Measurements from ENCODE around the gene IL20RA. TPM values are rescaled to one million over a fixed set of nuclear protein-coding genes. Genes with fewer than 3 reads are reported as not detected.
A peak's percentile ranks its signal among the peaks of the same experiment; 100 is the strongest.

IL20RA gene
- polyA plus RNA-seq, 1 donor (not counting 4 experiments of a cell fraction or from before 2014, with no cell fraction given) = 1.5 TPM

- no peak for DNase-seq (ENCODE audit: low read depth, low spot score)
These were observed 53.1 kb downstream of the IL20RA start for GRCh38 chr6:136991646-136992045.

GRCh38 chr6:136990754-136991153 lies 54.0 kb downstream of the IL20RA start:
- peak overlapping the region; percentile 86 for H3K4me2 ChIP-seq (ENCODE audit: control insufficient read depth, extremely low read depth, insufficient read depth, low read depth, low read length)
- DNase-seq (ENCODE audit: low read depth, low spot score) = no peak
- dilution Hi-C loops (cut with MboI; ENCODE audit: extremely low pct_ligation_motif_present, low sequenced_read_pairs) = no loop called here
- FAIRE-seq = peak; percentile 84
- H3K79me2 ChIP-seq (ENCODE audit: control insufficient read depth, insufficient read depth, low read length) = no peaks in the 10 kb centered on the region
- H3K4me3 ChIP-seq (ENCODE audit: control insufficient read depth in 2 of 3, extremely low read depth in 1 of 3, insufficient read depth in 2 of 3, low read depth in 1 of 3, low read length in 3 of 3) = peak overlapping the region in 2 of 3 experiments; percentile 21 to 58
- H3K9me1 ChIP-seq (ENCODE audit: control insufficient read depth, extremely low read depth, insufficient read depth, low read length) = peaks cover 3% of the 10 kb centered on the region
- H4K20me1 ChIP-seq (ENCODE audit: control insufficient read depth, extremely low read depth, insufficient read depth, low read length) = no peaks in the 10 kb centered on the region
- H3K27me3 ChIP-seq (ENCODE audit: control insufficient read depth, extremely low read depth, insufficient read depth, low read length) = no peaks in the 10 kb centered on the region
- TF ChIP-seq EZH2 (IDR thresholded peaks at IDR 0.05; ENCODE audit: low read length) (no peak), CTCF (optimal IDR thresholded peaks at IDR 0.05 in 1 of 3, IDR thresholded peaks at IDR 0.05 in 1 of 3, conservative IDR thresholded peaks at IDR 0.05 in 1 of 3; ENCODE audit: extremely low read depth in 1 of 3, insufficient read depth in 2 of 3, low read length in 3 of 3) (no peak)
- no peaks in the 10 kb centered on the region for H3K36me3 ChIP-seq (ENCODE audit: control insufficient read depth in 2 of 2, extremely low read depth in 1 of 2, insufficient read depth in 2 of 2, low read length in 2 of 2)
- H3K9ac ChIP-seq (ENCODE audit: control insufficient read depth, extremely low read depth, insufficient read depth, low read length) = no peak overlapping the region
- H3K4me1 ChIP-seq (ENCODE audit: control insufficient read depth, extremely low read depth, insufficient read depth, low read length) = peaks cover 47% of the 10 kb centered on the region
- H3K9me3 ChIP-seq (ENCODE audit: control insufficient read depth, low read depth, low read length) = no peaks in the 10 kb centered on the region
- H3K27ac ChIP-seq (ENCODE audit: control insufficient read depth, insufficient read depth, low read length) = peak overlapping the region; percentile 29
- no peak overlapping the region for H2AFZ ChIP-seq (ENCODE audit: control insufficient read depth, low read length)

More at GRCh38 chr6:136991646-136992045, 53.1 kb downstream of the IL20RA start:
- no peaks in the 10 kb centered on the region for H4K20me1 ChIP-seq (ENCODE audit: control insufficient read depth, extremely low read depth, insufficient read depth, low read length)
- TF ChIP-seq EZH2 (IDR thresholded peaks at IDR 0.05; ENCODE audit: low read length) (no peak), CTCF (optimal IDR thresholded peaks at IDR 0.05 in 1 of 3, IDR thresholded peaks at IDR 0.05 in 1 of 3, conservative IDR thresholded peaks at IDR 0.05 in 1 of 3; ENCODE audit: extremely low read depth in 1 of 3, insufficient read depth in 2 of 3, low read length in 3 of 3) (no peak)
- H3K36me3 ChIP-seq (ENCODE audit: control insufficient read depth in 2 of 2, extremely low read depth in 1 of 2, insufficient read depth in 2 of 2, low read length in 2 of 2) = no peaks in the 10 kb centered on the region
- FAIRE-seq = no peak
- no peaks in the 10 kb centered on the region for H3K9me3 ChIP-seq (ENCODE audit: control insufficient read depth, low read depth, low read length)
- no peak overlapping the region for H3K27ac ChIP-seq (ENCODE audit: control insufficient read depth, insufficient read depth, low read length)
- peaks cover 3% of the 10 kb centered on the region for H3K9me1 ChIP-seq (ENCODE audit: control insufficient read depth, extremely low read depth, insufficient read depth, low read length)
- no peaks in the 10 kb centered on the region for H3K27me3 ChIP-seq (ENCODE audit: control insufficient read depth, extremely low read depth, insufficient read depth, low read length)
- no peak overlapping the region for H3K4me2 ChIP-seq (ENCODE audit: control insufficient read depth, extremely low read depth, insufficient read depth, low read depth, low read length)
- no peak overlapping the region for H3K9ac ChIP-seq (ENCODE audit: control insufficient read depth, extremely low read depth, insufficient read depth, low read length)
- no peak overlapping the region for H2AFZ ChIP-seq (ENCODE audit: control insufficient read depth, low read length)
- no peaks in the 10 kb centered on the region for H3K79me2 ChIP-seq (ENCODE audit: control insufficient read depth, insufficient read depth, low read length)
- dilution Hi-C loops (cut with MboI; ENCODE audit: extremely low pct_ligation_motif_present, low sequenced_read_pairs) = no loop called here
- H3K4me3 ChIP-seq (ENCODE audit: control insufficient read depth in 2 of 3, extremely low read depth in 1 of 3, insufficient read depth in 2 of 3, low read depth in 1 of 3, low read length in 3 of 3) = no peak overlapping the region
- peaks cover 47% of the 10 kb centered on the region for H3K4me1 ChIP-seq (ENCODE audit: control insufficient read depth, extremely low read depth, insufficient read depth, low read length)
